K562 (cell line): ENCODE measurements around the gene NR0B2. TPM values are rescaled to one million over a fixed set of nuclear protein-coding genes. Genes with fewer than 3 reads are reported as not detected.

Experiments used
- CHD1 ChIP-seq: fragments of 200-600 bp; sonication (generic); IDR thresholded peaks from one replicate; pipeline ENCODE4 v1.6.1; 2012; ENCODE audit warnings: mild to moderate bottlenecking, moderate library complexity, low read length, inconsistent platforms
- FOXK1 ChIP-seq: sonication (generic); formaldehyde crosslinking; IDR thresholded peaks from 2 replicates; pipeline ENCODE4 v1.8.0; 2022; ENCODE audit warnings: missing genetic modification reagents, mild to moderate bottlenecking, borderline replicate concordance
- NR1H2 ChIP-seq: sonication (generic); formaldehyde crosslinking; IDR thresholded peaks from 2 replicates; pipeline ENCODE4 v1.4.0; 2020; ENCODE audit warnings: mild to moderate bottlenecking, missing genetic modification reagents
- PHTF2 ChIP-seq: fragments of 250-450 bp; sonication (Bioruptor Pico); IDR thresholded peaks from 2 replicates; pipeline ENCODE4 v1.5.0; 2021; ENCODE audit warnings: mild to moderate bottlenecking
- PRPF4 ChIP-seq: fragments of 200-400 bp; formaldehyde crosslinking; IDR thresholded peaks from one replicate; pipeline ENCODE4 v1.6.1; 2017; ENCODE audit warnings: low read length, low read depth, mild to moderate bottlenecking; ENCODE audit not compliant: insufficient read depth, poor library complexity, severe bottlenecking
- SAFB ChIP-seq: fragments of 200-400 bp; formaldehyde crosslinking; IDR thresholded peaks from 2 replicates; pipeline ENCODE4 v1.6.1; 2017; ENCODE audit warnings: low read depth, low read length, borderline replicate concordance
- TAF7 ChIP-seq: fragments of 450-650 bp; IDR thresholded peaks from 2 replicates; pipeline ENCODE4 v1.6.1; 2016; ENCODE audit warnings: missing genetic modification characterization, missing compliant biosample characterization
- TAF9B ChIP-seq: fragments of 450-650 bp; IDR thresholded peaks from 2 replicates; pipeline ENCODE4 v1.6.1; 2018; ENCODE audit warnings: mild to moderate bottlenecking; ENCODE audit not compliant: partially characterized antibody
- ZC3H4 ChIP-seq: sonication (generic); formaldehyde crosslinking; IDR thresholded peaks from 2 replicates; pipeline ENCODE4 v1.9.0; 2021; ENCODE audit warnings: missing genetic modification reagents, borderline replicate concordance
- ZFP30 ChIP-seq: fragments of 250-450 bp; sonication (Bioruptor Pico); IDR thresholded peaks from 2 replicates; pipeline ENCODE4 v1.8.0; 2022; ENCODE audit warnings: moderate library complexity, mild to moderate bottlenecking, inconsistent platforms, borderline replicate concordance
- ZNF347 ChIP-seq: fragments of 450-650 bp; formaldehyde crosslinking; IDR thresholded peaks from 2 replicates; pipeline ENCODE4 v1.4.0; 2020; ENCODE audit warnings: low read depth, mild to moderate bottlenecking, moderate library complexity
- ZNF384 ChIP-seq: IDR thresholded peaks from 2 replicates; pipeline ENCODE4 v1.6.1; 2012; ENCODE audit warnings: low read depth, low read length, improper control_type of control experiment
- ZNF436 ChIP-seq: fragments of 250-450, 450-650 bp; sonication (Bioruptor Pico); formaldehyde crosslinking; IDR thresholded peaks from 2 replicates; pipeline ENCODE4 v1.7.0; 2020; ENCODE audit warnings: mild to moderate bottlenecking
- ZNF584 ChIP-seq: fragments of 200-800 bp; sonication (Bioruptor generic); IDR thresholded peaks from 2 replicates; pipeline ENCODE4 v1.6.1; 2016; ENCODE audit warnings: low read depth, mild to moderate bottlenecking, missing genetic modification characterization, missing compliant biosample characterization
- ZNF586 ChIP-seq: fragments of 450-650 bp; formaldehyde crosslinking; conservative IDR thresholded peaks from 2 replicates; pipeline ENCODE4 v1.4.0; 2020; ENCODE audit warnings: mild to moderate bottlenecking, moderate library complexity
- ZSCAN32 ChIP-seq: fragments of 450-650 bp; formaldehyde crosslinking; IDR thresholded peaks from 2 replicates; pipeline ENCODE4 v1.4.0; 2020; ENCODE audit warnings: mild to moderate bottlenecking, moderate library complexity
- polyA plus RNA-seq, 8 experiments: library from polyadenylated mRNA; depleted of rRNA in 4 of 8; stranded (reverse) in 5 of 8; unstranded in 3 of 8; fragments of >200 nt; fragmentation: Nextera tagmentation in 2 of 8; fragmentation: Illumina TruSeq in 1 of 8; extraction: Ambion mirVana in 2 of 8; extraction: Trizol in 1 of 8; gene quantifications; 2 replicates each; pipeline versions ENCODE4 v1.2.1 to v1.2.3, GENCODE V29; 2011 to 2014; ENCODE audit warnings: inconsistent platforms in 1 of 8, missing spikeins in 1 of 8
- total RNA-seq, 7 experiments: library from RNA; depleted of rRNA in 6 of 7; stranded (reverse); fragments of >200 nt in 6 of 7; fragmentation: Illumina TruSeq in 2 of 7; extraction: Trizol in 2 of 7; gene quantifications; 2 replicates each; pipeline versions ENCODE4 v1.2.1 to v1.2.3, GENCODE V29; 2011 to 2021; ENCODE audit warnings: low replicate concordance in 1 of 7
- TF ChIP-seq, protein P1 (sequence below): fragments of 250-450 bp; sonication (Bioruptor Pico); IDR thresholded peaks from 2 replicates; pipeline ENCODE4 v1.8.0; 2021; ENCODE audit warnings: moderate library complexity, mild to moderate bottlenecking, inconsistent platforms
- TF ChIP-seq, protein P2 (sequence below): sonication (generic); formaldehyde crosslinking; IDR thresholded peaks from 2 replicates; pipeline ENCODE4 v1.8.1; 2023; ENCODE audit warnings: mild to moderate bottlenecking, missing genetic modification reagents, moderate library complexity
- TF ChIP-seq, protein P3 (sequence below): fragments of 250-450 bp; sonication (Bioruptor Pico); IDR thresholded peaks from 2 replicates; pipeline ENCODE4 v1.5.0; 2021
- TF ChIP-seq, protein P4 (sequence below): conservative IDR thresholded peaks from 2 replicates; pipeline ENCODE4 v1.6.1; 2011; ENCODE audit warnings: low read depth, mild to moderate bottlenecking, low read length; ENCODE audit not compliant: control insufficient read depth
- TF ChIP-seq, protein P5 (sequence below): fragments of 250-450 bp; sonication (Bioruptor Pico); IDR thresholded peaks from 2 replicates; pipeline ENCODE4 v1.5.0; 2021; ENCODE audit warnings: mild to moderate bottlenecking, moderate library complexity

The NR0B2 gene
- total and polyA plus RNA-seq, 9 of the 15 experiments (the other 6 are each of a cell fraction or from before 2014, with no cell fraction given): not detected

DNA sequence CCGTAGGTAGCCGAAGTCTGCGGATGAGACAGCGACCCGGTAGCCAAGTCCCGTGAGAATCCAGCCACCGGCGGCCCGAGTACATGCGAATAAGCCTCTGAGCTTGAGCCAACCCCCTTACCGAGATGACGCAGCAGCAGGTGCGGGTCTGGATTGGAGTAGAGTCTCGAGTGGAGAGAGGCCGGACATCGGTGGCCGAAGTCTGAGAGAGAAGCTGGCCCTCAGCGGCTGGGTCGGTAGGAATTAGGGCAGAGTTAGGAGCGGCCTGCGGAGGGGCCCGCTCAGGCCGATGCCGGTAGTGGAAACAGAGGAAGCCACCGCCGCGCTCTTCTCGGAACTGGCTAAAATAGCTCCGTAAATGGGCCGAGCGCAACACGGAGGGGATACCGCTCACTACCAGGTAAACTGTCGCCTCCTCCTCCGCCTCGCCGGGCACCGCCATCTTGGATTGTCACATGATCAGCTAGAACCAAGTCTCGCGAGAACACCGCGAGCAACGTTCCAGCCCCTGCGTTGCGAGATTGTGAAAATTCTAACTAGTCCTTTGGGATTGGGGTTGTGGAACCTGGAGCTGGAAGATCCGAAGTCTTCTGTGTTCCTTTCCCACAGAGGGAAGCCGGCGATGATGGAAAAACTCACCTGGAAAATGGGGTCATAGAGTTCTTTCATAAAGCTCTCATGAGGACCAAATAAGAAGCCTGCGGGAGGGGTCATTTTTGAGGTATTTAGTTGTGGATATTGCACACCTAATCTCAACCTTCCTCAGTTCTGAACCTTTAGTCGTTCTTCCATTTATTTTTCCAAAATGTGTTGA is 13.6 kb downstream of the NR0B2 start, which contains the start of gene GPATCH3 (continued):
- TF ChIP-seq, protein P1, sequence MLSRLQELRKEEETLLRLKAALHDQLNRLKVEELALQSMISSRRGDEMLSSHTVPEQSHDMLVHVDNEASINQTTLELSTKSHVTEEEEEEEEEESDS (CRISPR knock-in tag): no peak
- TF ChIP-seq CHD1 (no peak), ZNF586 (CRISPR knock-in tag) (no peak), ZSCAN32 (CRISPR knock-in tag) (no peak), ZNF384 (no peak), TAF9B (peak; percentile 97), PRPF4 (no peak), ZNF347 (no peak), NR1H2 (no peak), FOXK1 (0 out of 2 replicates have a peak, but pooled peaks have one; percentile 78), ZNF436 (CRISPR knock-in tag) (peak; percentile 45; the same call in 1 of the 2 replicates), TAF7 (tag) (peak; percentile 95), PHTF2 (no peak), ZC3H4 (CRISPR knock-in tag) (no peak), ZFP30 (no peak), ZNF584 (no peak), SAFB (no peak)
- TF ChIP-seq, protein P2, sequence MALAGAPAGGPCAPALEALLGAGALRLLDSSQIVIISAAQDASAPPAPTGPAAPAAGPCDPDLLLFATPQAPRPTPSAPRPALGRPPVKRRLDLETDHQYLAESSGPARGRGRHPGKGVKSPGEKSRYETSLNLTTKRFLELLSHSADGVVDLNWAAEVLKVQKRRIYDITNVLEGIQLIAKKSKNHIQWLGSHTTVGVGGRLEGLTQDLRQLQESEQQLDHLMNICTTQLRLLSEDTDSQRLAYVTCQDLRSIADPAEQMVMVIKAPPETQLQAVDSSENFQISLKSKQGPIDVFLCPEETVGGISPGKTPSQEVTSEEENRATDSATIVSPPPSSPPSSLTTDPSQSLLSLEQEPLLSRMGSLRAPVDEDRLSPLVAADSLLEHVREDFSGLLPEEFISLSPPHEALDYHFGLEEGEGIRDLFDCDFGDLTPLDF: no peak; the same call in 1 of the 2 replicates
- TF ChIP-seq, protein P3, sequence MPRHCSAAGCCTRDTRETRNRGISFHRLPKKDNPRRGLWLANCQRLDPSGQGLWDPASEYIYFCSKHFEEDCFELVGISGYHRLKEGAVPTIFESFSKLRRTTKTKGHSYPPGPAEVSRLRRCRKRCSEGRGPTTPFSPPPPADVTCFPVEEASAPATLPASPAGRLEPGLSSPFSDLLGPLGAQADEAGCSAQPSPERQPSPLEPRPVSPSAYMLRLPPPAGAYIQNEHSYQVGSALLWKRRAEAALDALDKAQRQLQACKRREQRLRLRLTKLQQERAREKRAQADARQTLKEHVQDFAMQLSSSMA (CRISPR knock-in tag): no peak
- TF ChIP-seq, protein P4, sequence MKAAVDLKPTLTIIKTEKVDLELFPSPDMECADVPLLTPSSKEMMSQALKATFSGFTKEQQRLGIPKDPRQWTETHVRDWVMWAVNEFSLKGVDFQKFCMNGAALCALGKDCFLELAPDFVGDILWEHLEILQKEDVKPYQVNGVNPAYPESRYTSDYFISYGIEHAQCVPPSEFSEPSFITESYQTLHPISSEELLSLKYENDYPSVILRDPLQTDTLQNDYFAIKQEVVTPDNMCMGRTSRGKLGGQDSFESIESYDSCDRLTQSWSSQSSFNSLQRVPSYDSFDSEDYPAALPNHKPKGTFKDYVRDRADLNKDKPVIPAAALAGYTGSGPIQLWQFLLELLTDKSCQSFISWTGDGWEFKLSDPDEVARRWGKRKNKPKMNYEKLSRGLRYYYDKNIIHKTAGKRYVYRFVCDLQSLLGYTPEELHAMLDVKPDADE: peak; percentile 96
- TF ChIP-seq, protein P5, sequence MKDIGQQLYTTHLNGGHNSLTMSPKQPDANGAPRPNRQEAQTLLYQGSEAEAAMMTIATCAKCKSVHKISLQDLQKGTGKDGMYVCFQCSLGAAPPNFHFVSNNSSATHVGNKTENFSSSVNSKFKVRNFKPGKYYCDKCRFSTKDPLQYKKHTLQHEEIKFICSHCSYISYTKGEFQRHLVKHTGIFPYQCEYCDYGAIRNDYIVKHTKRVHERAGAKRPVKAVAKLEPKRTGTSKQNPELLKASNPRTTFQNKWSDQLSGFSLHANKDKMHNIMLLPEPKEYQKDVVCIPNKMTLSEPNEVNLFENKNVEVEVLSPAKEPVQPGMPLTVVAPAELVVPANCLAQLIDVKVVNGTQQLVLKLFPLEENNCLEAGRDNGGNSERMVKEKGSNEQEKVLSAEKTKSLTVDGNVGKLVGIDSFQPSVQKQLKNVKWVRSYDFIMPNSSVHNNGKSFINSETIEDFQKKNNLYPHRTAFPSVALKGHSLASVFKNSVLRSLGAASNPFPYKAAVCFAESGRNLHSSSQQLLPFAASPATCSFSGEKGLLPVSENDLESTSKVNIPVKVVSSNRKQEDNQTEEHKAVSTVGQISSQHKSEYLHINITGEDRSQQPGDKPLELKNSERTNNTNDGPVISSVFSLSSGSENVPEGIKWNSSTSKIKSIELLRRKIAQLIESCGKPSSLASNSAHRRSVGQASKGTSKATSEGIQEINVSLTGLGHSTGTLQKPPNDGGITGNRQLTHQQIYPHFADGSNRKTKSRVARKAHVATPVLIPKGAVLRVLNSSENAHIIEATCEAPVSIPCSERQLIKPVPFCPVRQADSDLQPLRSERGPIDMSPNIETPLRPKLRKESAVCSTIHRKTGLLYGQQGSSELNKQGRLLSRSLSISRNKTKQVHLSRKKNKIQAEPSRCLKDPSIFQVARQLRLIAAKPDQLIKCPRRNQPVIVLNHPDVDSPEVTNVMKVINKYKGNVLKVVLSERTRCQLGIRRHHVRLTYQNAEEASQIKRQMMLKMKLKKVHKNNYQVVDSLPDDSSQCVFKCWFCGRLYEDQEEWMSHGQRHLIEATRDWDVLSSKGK (CRISPR knock-in tag): no peak
